ENCODE results near the gene SIGLEC9. TPM values are rescaled to one million over a fixed set of nuclear protein-coding genes. Genes with fewer than 3 reads are reported as not detected.

The SIGLEC9 gene
- total RNA-seq, 1 experiment from 2014 or later, result not detected

- Mint-ChIP-seq H3K4me1 (peaks cover 20% of the 10 kb centered on the region), H3K27ac (no peak within 1 kb of the TSS), H3K4me3 (no peak within 1 kb of the TSS), H3K27me3 (ENCODE audit: low read depth) (no peaks in the 10 kb centered on the region), H3K36me3 (no peaks in the 10 kb centered on the region), H3K9me3 (no peaks in the 10 kb centered on the region)
- DNase-seq (ENCODE audit: low spot score), result no peak
- POLR2A ChIA-PET, result no interaction called here
- CTCF ChIA-PET, result no interaction called here
- no peak; the same call in 1 of the 2 replicates for ATAC-seq
- TF ChIP-seq PREB (CRISPR knock-in tag; IDR thresholded peaks at IDR 0.05; ENCODE audit: borderline replicate concordance) (no peak), NFYB (CRISPR knock-in tag; conservative IDR thresholded peaks at IDR 0.05; ENCODE audit: low read depth) (no peak), RORB (CRISPR knock-in tag; IDR thresholded peaks at IDR 0.05) (no peak), ZMAT4 (CRISPR knock-in tag; IDR thresholded peaks at IDR 0.05) (no peak), ERG (CRISPR knock-in tag; IDR thresholded peaks at IDR 0.05) (no peak), JUN (CRISPR knock-in tag; IDR thresholded peaks at IDR 0.05) (no peak), GTF2I (CRISPR knock-in tag; conservative IDR thresholded peaks at IDR 0.05) (no peak), ATF2 (CRISPR knock-in tag; IDR thresholded peaks at IDR 0.05; ENCODE audit: borderline replicate concordance, low read depth) (no peak), USF1 (CRISPR knock-in tag; IDR thresholded peaks at IDR 0.05) (no peak), TP53 (CRISPR knock-in tag; IDR thresholded peaks at IDR 0.05) (no peak), AFF4 (CRISPR knock-in tag; IDR thresholded peaks at IDR 0.05; ENCODE audit: borderline replicate concordance) (no peak), FOXK1 (CRISPR knock-in tag; IDR thresholded peaks at IDR 0.05) (no peak), ZNF138 (CRISPR knock-in tag; conservative IDR thresholded peaks at IDR 0.05) (no peak), EMX1 (CRISPR knock-in tag; IDR thresholded peaks at IDR 0.05) (no peak), ZNF416 (CRISPR knock-in tag; IDR thresholded peaks at IDR 0.05) (no peak), MYBL2 (CRISPR knock-in tag; IDR thresholded peaks at IDR 0.05) (no peak), KAT7 (CRISPR knock-in tag; IDR thresholded peaks at IDR 0.05; ENCODE audit: borderline replicate concordance) (no peak), STAT6 (CRISPR knock-in tag; conservative IDR thresholded peaks at IDR 0.05; ENCODE audit: low read depth) (no peak), ZNF532 (CRISPR knock-in tag; IDR thresholded peaks at IDR 0.05; ENCODE audit: borderline replicate concordance) (no peak)
Observed at GRCh38 chr19:51082611-51083010, 42.1 kb upstream of the SIGLEC9 start, which contains the start of gene KLK14. Gene KLK14 (minus strand): TSS chr19:51082887. CDS start chr19:51082614, 273 bp downstream.
